ENCODE data around the gene TCTA.
"Not testable (repeated sequence)": the region's sequence is repeated elsewhere in the genome, so short reads cannot be mapped to it uniquely, and the experiment has no call there.

TCTA gene

GRCh38 chr3:49411968-49412631, at the start of gene TCTA, which contains the start of gene RHOA:
Gene TCTA (plus strand): TSS chr3:49412423. CDS start chr3:49412427, 4 bp downstream.
Gene RHOA (minus strand): TSS chr3:49411976. CDS start chr3:49375589, 36,387 bp downstream.
- TF ChIP-seq POLR2A (IDR thresholded peaks at IDR 0.05; ENCODE audit: low read depth, low read length), result peak; percentile 96
- FAIRE-seq (peak; percentile 60), DNase-seq (ENCODE audit: insufficient read length, low spot score) (peak; percentile 98)

GRCh38 chr3:49362561-49362960, 49.7 kb upstream of the TCTA start:
- no peak for FAIRE-seq
- TF ChIP-seq POLR2A (IDR thresholded peaks at IDR 0.05; ENCODE audit: low read depth, low read length), result no peak
- no peak for DNase-seq (ENCODE audit: insufficient read length, low spot score)

GRCh38 chr3:49370585-49371290, 41.5 kb upstream of the TCTA start:
- FAIRE-seq, result no peak
- TF ChIP-seq POLR2A (IDR thresholded peaks at IDR 0.05; ENCODE audit: low read depth, low read length), result no peak
- DNase-seq (ENCODE audit: insufficient read length, low spot score), result no peak

GRCh38 chr3:49371946-49372345, 40.3 kb upstream of the TCTA start:
- no peak for FAIRE-seq
- no peak for TF ChIP-seq POLR2A (IDR thresholded peaks at IDR 0.05; ENCODE audit: low read depth, low read length)
- no peak for DNase-seq (ENCODE audit: insufficient read length, low spot score)

GRCh38 chr3:49377483-49377882, 34.7 kb upstream of the TCTA start:
- DNase-seq (ENCODE audit: insufficient read length, low spot score) (no peak), FAIRE-seq (peak; percentile 41)
- TF ChIP-seq POLR2A (IDR thresholded peaks at IDR 0.05; ENCODE audit: low read depth, low read length), result no peak

GRCh38 chr3:49378249-49378895, 33.9 kb upstream of the TCTA start:
- FAIRE-seq, result peak; percentile 11
- DNase-seq (ENCODE audit: insufficient read length, low spot score), result no peak
- TF ChIP-seq POLR2A (IDR thresholded peaks at IDR 0.05; ENCODE audit: low read depth, low read length), result no peak

- DNase-seq (ENCODE audit: insufficient read length, low spot score) (no peak), FAIRE-seq (no peak)
These were observed 28.8 kb upstream of the TCTA start for GRCh38 chr3:49383387-49383786.

GRCh38 chr3:49385617-49386016, 26.6 kb upstream of the TCTA start:
- no peak for TF ChIP-seq POLR2A (IDR thresholded peaks at IDR 0.05; ENCODE audit: low read depth, low read length)
- DNase-seq (ENCODE audit: insufficient read length, low spot score) (no peak), FAIRE-seq (no peak)

More at GRCh38 chr3:49383387-49383786, 28.8 kb upstream of the TCTA start:
- TF ChIP-seq POLR2A (IDR thresholded peaks at IDR 0.05; ENCODE audit: low read depth, low read length), result no peak

- FAIRE-seq (no peak), DNase-seq (ENCODE audit: insufficient read length, low spot score) (no peak)
- TF ChIP-seq POLR2A (IDR thresholded peaks at IDR 0.05; ENCODE audit: low read depth, low read length), result no peak
These were observed 26.0 kb upstream of the TCTA start for GRCh38 chr3:49386056-49386756.

- no peak for TF ChIP-seq POLR2A (IDR thresholded peaks at IDR 0.05; ENCODE audit: low read depth, low read length)
- FAIRE-seq (no peak), DNase-seq (ENCODE audit: insufficient read length, low spot score) (no peak)
These were observed 24.5 kb upstream of the TCTA start for GRCh38 chr3:49387721-49388120.

- DNase-seq (ENCODE audit: insufficient read length, low spot score) (no peak), FAIRE-seq (no peak)
- TF ChIP-seq POLR2A (IDR thresholded peaks at IDR 0.05; ENCODE audit: low read depth, low read length), result no peak
These were observed 23.9 kb upstream of the TCTA start for GRCh38 chr3:49388289-49388820.

- no peak for FAIRE-seq
- TF ChIP-seq POLR2A (IDR thresholded peaks at IDR 0.05; ENCODE audit: low read depth, low read length), result no peak
- DNase-seq (ENCODE audit: insufficient read length, low spot score), result no peak
These were observed 22.9 kb upstream of the TCTA start for GRCh38 chr3:49389297-49389696.

- not testable (repeated sequence) for FAIRE-seq; DNase-seq (ENCODE audit: insufficient read length, low spot score)
These were observed 20.9 kb upstream of the TCTA start for GRCh38 chr3:49391310-49391709.

GRCh38 chr3:49397470-49397869, 14.8 kb upstream of the TCTA start:
- FAIRE-seq (no peak), DNase-seq (ENCODE audit: insufficient read length, low spot score) (no peak)
- no peak for TF ChIP-seq POLR2A (IDR thresholded peaks at IDR 0.05; ENCODE audit: low read depth, low read length)

Data from H54 (cell line).